Activated CD8-positive, alpha-beta memory T cell treated with anti-CD3 and anti-CD28 coated beads, Interleukin-2, amount 50 U/mL, for 24 hours (primary cell): Measurements from ENCODE around the gene CIZ1.

Experiments
- DNase-seq: peaks from one replicate; pipeline ENCODE4 v3.0.0-alpha.2; 2020; ENCODE audit errors: extremely low read depth

Gene CIZ1

DNA sequence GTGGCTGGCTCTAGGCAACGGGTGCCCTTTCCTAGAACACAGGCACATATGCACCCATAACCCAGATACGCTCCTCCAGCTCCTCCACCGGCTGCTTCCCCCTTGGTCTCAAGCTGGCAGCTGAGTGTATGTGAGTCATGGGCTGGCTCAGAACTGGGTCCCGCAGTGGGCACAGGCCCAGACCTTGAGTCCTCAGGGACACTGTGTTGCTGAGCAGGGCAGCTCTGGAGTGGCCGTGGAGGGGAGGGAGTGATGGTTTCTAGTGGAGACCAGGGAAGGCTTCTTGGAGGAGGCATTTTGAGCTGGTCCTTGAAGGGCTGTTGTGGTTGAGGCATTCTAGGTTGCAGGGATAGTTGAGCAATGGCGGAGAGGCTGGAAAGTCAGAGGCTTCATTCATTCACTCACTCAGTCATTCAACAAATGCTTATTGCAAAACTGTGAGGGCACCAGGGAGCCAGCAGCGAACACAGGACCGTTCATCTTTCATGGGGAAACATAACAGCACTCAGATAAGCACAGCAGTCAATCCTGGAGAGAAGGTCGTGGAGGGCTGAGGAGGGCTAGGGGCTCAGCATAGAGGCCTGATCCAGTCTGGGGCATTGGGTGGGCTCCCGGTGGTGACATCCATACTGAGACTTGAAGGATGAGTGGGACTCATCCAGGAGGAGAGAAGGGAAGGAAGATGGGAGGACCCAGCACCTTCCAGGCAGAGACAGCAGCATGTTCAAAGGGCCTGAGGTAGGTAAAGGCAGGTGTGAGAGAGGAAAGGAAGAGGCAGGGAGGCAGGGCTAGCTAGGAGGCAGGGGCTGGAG is 29.0 kb downstream of the CIZ1 start:
- no peak for DNase-seq

DNA sequence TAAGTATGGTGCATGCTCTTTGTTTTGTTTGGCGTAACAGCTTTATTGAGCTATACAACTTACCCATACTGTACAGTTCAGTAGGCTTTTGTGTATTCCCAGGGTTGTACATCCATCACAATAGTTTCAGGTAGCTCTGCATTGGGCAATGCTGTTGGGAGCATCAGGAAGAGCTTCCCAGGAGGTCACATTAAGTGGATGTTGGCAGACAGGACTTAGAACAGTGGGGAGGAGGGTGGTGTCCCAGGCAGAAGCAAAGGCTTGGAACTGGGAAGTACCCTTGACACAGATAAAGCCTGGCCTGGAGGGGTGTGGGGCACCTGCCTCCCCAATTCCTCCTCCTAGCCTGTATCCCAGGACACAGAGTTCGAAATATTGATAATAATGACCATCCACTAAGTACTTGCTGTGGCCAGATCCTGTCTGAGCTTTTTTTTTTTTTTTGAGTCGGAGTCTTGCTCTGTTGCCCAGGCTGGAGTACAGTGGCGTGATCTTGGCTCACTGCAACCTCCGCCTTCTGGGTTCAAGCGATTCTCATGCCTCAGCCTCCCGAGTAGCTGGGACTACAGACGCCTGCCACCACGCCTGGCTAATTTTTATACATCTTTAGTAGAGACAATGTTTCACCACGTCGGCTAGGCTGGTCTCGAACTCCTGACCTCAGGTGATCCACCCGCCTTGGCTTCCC is 30.0 kb downstream of the CIZ1 start:
- no peak for DNase-seq

DNA sequence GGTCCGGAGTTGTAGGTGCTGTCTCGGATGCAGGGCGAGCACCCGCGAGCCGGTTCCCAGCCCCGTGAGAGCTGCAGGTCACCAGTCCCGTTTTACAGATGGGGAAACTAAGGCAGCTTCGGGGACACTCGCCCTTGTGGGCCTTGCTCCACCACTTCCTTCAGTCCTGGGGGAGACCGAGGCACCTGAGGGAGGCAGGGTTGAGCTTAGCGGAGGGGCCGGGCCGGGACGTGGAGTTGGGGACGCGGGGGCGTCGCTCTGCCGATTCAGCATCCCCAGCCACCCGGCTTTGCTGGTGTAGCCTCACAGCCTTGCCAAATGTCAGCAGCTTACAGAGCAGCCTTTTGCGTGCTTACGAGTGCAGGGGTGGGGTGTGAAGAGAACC is 30.8 kb downstream of the CIZ1 start:
- no peak for DNase-seq

DNA sequence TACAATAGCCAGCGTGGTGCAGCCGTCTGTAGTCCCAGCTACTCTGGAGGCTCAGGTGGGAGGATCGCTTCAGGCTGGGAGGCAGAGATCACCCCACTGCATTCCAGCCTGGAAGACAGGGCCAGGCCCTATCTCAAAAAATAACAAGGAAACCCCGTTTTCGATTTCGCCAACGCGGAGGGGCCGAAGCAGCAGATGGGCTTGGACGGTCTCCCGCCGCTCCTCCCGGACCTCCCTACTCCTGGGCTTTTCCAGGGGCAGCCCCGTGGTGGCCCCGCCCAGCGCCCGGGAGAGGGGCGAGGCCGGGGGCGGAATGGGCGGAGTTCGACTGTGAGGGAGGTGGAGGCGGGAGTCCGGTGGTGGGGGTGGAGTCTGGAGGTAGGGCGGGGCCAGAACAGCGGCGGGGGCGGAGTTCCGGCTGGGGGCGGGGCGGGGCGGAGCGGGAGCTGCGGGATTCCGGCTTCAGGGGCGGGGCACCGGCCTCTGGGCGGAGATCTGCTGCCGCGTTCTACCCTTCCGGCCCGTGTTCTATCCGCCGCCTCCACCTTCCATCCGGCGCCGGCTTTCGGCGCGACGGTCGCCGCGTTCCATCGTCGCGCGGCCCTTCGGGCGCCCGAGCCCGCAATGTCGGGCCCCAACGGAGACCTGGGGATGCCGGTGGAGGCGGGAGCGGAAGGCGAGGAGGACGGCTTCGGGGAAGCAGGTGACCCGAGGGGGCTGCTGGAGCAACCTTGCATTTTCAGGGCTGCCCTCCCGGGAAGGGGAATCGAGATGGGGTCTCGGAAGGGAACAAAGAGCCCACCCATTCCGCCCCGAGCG is 31.4 kb downstream of the CIZ1 start, which contains the start of gene BBLN:
Gene BBLN, plus strand, starts transcription at position 482 of the 819 bp plus-strand sequence. Its CDS starts 143 bp downstream, at position 625.
- DNase-seq: peak; percentile 80

DNA sequence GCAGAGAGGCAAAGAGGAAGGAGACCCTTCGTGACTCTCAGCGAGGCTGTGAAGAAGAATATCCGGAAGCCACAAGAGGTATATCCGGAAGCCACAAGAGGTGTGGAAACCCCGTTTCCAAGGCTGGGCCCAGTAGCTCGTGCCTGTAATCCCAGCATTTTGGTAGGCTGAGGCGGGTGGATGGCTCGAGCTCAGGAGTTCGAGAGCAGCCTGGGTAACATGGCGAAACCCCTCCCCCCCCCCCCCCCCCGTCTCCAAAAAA is 31.9 kb downstream of the CIZ1 start:
- DNase-seq: no peak

DNA sequence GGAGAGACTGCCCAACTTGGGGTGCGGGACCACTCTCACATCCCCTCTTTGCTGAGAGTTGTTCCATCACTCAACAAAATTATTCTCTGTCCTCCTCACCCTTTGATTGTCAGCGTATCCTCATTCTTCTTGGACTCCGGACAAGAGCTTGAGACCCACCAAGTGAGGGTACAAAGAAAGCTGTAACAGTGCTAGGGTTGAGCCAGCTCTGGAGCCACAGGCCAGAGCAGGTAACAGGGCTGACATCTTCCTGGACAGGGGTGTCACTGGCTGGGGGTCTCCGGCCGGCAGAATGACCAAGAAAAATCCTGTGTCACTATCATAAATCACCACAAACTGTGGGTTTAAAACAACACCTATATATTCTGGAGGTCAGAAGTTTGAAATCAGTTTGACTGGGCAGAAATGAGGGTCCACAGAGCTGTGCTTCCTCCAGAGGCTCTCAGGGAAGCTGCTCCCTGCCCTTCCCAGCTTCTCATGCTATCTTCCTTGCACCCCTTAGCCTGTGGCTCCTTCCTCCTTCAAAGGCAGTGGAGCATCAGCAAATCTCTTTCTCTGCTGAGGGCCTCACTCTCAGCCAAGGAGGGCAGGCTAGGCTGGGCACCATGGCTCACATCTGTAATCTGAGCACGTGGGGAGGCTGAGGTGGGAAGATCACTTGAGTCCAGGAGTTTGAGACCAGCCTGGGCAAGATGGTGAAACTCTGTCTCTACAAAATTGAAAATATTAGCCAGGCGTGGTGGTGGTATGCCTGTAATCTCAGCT is 35.5 kb downstream of the CIZ1 start:
- no peak for DNase-seq

DNA sequence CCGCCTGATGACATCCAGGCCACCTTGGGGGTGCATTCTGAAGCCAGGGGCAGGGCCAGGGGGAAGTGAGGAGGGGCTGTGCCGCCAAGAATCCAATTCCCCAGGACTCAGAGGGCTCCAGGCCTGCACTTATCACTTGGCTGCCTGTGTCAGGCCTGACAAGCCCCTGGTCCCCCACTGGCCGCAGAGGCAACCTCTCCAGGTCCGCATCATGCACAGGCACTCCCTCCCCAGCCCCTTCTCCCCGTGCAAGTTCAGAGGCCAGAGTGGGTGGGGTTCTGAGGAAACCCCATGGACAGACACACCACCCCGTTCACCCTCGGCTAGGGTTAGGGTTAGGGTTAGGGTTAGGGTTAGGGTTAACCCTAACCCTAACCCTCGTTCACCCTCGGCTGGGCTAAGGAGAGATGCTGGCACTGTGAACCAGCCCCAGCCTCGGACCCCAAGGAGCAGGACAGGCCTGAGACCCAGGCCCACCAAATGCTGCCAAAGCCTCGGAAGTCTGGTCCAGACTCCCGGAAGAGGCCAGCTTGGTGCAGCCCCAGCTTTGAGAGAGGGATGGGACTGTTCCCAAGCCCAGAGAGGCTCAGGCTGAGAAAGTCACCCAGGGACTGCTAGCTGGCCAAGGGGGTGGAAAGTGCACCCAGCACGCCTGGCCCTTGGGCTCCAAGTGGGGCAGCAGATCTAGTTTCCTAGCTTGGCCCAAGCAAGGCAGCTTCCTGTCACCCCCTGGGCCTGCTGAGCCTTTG is 37.3 kb downstream of the CIZ1 start:
- DNase-seq: no peak

DNA sequence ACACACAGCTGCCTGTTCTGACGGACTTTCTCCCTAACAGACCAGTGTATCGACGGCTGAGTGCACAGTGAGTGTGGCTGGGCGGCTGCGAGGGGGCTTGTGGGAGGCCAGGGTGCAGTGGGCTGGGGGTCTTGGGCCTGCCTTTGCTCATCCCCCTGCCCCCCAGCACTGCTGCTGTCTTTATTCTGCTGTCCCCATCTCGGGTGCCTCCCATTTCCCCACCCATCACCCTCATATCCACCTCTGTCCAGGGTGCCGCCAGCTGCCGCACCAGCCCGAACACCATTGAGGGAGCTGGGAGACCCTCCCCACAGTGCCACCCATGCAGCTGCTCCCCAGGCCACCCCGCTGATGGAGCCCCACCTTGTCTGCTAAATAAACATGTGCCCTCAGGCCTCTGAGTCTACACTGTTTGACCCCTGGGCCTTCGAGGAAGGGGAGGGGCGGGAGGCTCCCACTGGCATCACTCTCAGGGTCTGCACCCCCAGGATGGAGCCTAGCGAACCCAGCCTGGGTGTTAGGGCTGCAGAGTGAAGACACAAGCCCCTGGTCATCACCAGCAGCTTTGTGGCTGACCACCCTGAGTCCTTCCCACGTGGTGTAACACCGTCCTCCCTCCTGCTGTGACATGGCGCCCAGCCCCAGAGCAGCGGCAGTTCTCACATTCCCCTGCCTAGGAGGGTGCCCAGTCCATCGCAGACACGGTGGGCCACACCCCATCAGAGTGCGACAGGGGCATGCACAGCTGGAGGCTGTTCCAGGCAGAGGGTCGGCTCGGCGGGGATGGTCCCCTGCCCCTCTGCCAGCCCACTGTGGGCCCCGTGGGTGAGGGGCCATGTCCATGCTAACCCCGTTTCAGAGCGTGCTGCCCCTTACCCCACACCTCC is 38.1 kb downstream of the CIZ1 start:
- no peak for DNase-seq

DNA sequence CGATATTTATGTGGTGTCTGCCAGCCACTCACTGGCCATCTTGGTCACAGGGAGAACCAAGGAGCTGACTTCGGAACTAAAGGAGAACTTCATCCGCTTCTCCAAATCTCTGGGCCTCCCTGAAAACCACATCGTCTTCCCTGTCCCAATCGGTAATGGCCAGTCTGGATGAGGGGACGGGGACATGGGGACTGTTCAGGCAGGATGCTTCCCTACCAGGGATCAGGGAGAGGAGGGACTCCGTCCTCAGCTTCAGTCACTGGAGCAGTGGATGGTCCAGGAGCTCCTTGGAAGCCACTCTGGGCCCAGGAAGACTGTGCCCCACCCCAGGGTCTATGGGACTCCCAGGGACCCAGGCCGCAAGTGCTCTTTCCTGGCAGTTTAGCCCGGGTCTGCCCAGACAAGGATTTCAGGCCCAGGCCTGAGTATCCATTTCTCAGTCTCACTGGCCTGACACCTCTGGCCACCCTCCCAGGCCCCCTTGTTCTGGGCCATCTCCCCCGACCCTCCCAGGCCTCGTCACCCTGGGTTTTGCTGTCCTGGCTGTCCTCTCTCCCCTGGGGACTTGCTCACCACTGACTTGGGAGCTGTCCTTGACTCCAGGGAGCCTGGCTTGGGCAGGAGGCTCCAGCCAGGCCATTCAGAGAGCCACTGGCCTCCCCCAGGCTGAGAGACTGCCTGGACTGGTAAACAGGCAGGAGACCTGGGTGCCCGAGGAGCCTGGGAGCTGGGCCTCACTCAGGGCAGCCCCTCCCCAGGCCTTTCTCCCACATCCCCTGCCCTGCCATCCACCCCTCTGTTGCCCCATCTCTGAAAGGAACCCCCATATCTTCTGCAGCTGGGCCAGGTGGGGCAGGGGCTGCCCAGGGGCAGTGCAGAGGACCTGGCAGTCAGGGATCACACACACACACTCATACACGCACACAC is 39.0 kb downstream of the CIZ1 start:
- no peak for DNase-seq

DNA sequence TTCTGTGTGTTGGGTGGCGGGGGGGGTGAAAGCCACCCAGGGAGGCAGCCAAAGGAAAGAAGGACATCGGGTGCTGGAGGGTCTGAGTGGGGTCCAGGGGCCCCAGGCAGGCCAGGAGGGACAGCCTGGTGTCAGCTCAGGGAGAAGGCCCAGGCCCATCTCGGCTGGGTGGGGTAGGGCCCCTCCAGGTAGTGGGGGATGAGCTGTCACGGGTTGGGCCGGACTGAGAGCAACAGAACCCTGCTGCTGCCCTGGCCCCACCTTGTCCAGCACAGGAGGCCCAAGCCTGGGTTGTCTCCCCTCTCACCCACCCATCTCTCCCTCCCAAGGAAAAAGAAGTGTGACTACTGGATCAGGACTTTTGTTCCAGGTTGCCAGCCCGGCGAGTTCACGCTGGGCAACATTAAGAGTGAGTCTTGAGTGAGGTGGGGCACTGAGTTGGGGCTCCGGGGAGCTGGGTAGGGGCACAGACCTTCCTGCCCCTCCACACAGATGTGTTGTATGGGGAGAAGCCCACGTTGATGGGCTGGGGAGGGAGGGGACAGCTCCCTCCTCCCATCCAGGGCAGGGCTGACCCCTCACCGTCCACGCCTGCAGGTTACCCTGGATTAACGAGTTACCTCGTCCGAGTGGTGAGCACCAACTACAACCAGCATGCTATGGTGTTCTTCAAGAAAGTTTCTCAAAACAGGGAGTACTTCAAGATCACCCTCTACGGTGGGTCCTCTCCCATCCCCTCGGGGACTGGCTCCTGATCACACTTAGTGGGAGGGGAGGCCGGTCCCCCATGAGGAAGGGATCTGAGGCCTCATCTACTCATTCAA is 39.9 kb downstream of the CIZ1 start:
- no peak for DNase-seq

DNA sequence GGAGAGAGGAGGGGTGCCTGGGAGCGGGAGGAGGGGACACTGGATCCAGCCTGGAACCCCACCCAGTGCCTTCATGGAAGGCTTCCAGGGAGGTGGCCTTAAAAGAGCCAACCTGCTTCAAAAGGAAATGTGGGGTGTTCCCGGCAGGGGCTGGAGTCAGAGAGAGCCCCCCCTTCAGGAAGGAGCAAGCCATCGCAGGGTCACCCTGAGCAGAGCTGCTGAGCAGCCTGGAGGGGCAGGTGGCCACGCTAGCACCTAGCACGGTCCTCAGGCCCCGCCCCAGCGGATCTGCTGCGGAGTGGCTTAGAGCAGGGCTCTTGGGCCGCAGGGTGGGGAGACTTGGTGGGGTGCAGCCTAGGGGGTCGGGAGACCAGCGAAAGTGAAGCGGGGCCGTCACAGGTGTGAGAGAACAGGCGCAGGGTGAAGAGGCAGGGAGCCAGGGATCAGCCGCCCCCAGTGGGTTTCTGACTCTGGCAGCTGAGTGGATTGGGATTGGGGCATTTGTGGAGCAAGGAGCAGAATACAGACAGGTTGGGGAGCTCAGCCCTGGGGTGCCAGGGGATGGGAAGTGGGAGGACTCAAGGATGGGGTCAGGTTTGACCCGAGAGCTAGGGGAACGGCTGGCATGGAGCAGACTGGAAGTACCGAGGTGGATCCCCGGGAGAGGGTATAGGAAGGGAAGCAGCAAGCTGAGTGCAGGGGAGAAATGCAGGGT is 40.6 kb downstream of the CIZ1 start:
- no peak for DNase-seq

DNA sequence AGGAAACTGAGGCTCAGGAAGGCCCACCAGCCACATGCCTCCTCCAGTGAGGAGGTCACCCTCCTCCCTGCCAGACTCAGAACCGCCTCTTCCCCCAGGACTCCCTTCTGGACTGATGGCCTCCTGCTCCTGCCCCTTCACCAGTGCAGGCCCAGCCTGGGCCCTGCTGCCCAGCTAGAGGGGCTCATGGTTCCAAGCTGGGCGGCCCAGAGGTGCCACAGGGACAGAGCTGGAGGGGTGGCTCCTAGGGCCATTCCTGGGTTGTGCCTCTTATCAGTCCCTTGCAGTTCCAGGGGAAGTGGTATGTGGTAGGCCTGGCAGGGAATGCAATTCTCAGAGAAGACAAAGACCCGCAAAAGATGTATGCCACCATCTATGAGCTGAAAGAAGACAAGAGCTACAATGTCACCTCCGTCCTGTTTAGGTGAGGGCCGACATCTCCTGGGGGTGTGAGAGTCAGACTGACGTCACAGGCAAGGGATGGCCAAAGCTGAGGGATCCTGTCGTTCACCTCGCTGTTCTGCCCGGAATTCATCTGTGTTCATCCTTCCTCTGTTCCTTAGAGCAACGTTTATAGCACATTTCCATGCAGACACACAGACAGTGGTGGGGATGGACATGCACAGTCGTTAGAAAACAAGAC is 41.3 kb downstream of the CIZ1 start:
- DNase-seq: no peak

DNA sequence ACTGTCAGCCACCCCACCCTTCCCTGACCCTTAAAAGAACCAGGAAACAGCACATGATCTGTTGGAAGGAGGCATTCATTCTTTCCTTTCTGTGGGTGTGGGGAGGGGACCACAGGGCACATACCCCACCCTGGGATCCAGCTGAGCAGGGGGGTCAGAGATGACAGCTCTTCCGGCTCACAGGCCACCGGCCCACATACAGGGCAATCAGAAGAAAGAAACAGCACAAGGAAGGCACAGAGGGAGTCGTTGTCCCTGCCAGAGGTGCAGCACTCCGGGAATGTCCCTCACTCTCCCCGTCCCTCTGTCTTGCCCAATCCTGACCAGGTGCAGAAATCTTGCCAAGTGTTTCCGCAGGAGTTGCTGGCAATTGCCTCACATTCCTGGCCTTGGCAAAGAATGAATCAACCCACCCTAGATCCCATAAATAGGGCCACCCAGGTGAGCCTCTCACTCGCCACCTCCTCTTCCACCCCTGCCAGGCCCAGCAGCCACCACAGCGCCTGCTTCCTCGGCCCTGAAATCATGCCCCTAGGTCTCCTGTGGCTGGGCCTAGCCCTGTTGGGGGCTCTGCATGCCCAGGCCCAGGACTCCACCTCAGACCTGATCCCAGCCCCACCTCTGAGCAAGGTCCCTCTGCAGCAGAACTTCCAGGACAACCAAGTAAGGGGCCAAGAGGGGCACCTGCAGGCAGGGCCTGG is 42.2 kb downstream of the CIZ1 start, which contains the start of gene LCN2:
Gene LCN2, plus strand, starts transcription at position 453 of the 701 bp plus-strand sequence. Its CDS starts 73 bp downstream, at position 526.
- DNase-seq: no peak

DNA sequence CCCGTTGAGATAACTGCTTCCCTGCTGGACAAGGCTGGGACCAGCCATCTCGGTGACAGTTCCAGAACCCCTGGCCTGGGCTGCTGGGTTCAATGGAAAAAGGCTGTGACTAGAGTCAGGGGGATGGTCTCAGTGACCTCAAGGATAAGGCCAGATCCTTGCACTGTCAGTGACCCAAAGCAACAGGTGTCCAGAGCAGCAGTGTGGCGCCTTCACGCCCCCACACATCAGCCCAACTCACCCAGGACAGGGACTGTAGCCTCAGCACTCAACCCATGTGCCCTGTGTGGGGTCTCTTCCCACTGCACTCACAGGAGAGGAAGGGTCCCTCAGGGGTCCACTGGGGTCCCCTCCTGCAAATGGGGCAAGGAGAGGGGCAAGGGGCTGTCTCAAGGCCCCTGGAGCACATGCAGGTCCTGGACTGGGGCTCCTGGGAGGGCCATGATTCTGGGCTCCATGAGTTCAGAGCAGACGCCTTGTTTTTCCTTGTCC is 42.8 kb downstream of the CIZ1 start:
- DNase-seq: no peak

DNA sequence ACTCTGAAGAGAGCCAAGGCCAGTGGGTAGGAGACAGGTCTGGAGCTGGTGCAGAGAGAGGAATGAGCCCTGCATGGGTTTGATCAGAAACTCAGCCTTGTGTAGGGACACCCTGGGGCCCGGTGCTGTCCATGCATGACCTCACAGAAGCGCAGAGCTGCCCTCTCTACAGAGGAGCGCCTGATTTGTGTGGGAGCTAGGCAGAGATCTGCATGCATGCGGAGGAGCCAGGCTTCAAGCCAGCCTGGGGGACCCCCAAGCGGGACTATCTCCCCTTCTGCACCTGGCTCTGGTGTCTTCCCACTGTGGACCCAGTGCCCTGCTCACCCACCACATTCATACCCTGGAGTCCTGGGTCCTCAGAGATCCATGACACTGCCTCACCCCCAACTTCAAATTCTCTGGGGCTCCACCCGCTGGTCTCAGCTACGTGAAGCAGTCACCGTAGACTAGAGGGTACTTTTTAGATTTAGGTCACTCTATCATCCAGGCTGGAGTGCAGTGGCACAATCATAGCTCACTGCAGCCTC is 44.7 kb downstream of the CIZ1 start:
- no peak for DNase-seq

DNA sequence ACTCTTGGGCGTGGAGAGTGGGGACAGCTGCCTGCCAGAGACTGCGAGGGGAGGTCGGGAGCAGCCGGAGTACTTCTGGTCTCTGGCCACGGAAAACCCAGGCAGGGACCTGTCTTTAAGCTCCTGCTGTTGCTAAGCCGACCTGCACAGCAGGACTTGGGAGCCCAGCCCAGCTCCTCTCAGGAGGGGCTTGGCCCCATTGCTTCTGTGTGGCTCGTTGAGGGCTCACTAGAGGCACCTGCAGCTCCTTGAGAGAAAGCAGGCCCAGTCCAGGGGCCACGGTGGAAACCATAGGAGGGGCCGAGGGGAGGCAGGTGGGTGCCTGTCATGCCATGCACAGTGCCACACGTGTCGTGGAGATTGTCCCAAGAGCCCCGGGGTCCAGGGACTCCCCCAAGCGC is 45.4 kb downstream of the CIZ1 start:
- DNase-seq: no peak
